ENCODE data around the gene PCDH9. TPM values are rescaled to one million over a fixed set of nuclear protein-coding genes. Genes with fewer than 3 reads are reported as not detected.

The PCDH9 gene
- total and polyA plus RNA-seq, 2 of the 13 experiments (the other 11 are each of a cell fraction or from before 2014, with no cell fraction given): 0.09 TPM; not detected in 1

DNA sequence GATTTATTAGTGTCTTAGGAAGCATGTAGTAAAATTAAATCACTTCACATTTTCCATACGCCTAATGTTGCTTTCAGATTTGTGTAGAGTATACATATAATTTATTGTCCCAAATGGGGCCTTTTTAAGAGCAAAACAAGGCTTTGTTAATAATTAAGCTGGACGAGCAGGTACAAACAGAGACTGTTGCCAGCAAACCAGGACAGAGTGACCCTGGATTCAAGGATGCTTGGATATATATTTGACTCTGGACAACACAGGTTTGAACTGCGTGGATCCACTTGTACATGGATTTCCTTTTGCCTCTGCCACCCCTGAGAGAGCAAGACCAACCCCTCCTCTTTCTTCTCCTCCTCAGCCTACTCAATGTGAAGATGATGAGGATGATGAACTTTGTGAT, 454.9 kb downstream of the PCDH9 start (continued):
- TF ChIP-seq, protein P1, sequence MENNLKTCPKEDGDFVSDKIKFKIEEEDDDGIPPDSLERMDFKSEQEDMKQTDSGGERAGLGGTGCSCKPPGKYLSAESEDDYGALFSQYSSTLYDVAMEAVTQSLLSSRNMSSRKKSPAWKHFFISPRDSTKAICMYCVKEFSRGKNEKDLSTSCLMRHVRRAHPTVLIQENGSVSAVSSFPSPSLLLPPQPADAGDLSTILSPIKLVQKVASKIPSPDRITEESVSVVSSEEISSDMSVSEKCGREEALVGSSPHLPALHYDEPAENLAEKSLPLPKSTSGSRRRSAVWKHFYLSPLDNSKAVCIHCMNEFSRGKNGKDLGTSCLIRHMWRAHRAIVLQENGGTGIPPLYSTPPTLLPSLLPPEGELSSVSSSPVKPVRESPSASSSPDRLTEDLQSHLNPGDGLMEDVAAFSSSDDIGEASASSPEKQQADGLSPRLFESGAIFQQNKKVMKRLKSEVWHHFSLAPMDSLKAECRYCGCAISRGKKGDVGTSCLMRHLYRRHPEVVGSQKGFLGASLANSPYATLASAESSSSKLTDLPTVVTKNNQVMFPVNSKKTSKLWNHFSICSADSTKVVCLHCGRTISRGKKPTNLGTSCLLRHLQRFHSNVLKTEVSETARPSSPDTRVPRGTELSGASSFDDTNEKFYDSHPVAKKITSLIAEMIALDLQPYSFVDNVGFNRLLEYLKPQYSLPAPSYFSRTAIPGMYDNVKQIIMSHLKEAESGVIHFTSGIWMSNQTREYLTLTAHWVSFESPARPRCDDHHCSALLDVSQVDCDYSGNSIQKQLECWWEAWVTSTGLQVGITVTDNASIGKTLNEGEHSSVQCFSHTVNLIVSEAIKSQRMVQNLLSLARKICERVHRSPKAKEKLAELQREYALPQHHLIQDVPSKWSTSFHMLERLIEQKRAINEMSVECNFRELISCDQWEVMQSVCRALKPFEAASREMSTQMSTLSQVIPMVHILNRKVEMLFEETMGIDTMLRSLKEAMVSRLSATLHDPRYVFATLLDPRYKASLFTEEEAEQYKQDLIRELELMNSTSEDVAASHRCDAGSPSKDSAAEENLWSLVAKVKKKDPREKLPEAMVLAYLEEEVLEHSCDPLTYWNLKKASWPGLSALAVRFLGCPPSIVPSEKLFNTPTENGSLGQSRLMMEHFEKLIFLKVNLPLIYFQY (CRISPR knock-in tag; IDR thresholded peaks at IDR 0.05; ENCODE audit: borderline replicate concordance): no peak
- TF ChIP-seq U2AF1 (optimal IDR thresholded peaks at IDR 0.05; ENCODE audit: low read depth, low read length) (no peak), MLLT10 (CRISPR knock-in tag; IDR thresholded peaks at IDR 0.05) (no peak), HOXA9 (CRISPR knock-in tag; IDR thresholded peaks at IDR 0.05; ENCODE audit: borderline replicate concordance) (no peak), SP2 (CRISPR knock-in tag; IDR thresholded peaks at IDR 0.05) (no peak), ZNF296 (CRISPR knock-in tag; conservative IDR thresholded peaks at IDR 0.05) (no peak)

DNA sequence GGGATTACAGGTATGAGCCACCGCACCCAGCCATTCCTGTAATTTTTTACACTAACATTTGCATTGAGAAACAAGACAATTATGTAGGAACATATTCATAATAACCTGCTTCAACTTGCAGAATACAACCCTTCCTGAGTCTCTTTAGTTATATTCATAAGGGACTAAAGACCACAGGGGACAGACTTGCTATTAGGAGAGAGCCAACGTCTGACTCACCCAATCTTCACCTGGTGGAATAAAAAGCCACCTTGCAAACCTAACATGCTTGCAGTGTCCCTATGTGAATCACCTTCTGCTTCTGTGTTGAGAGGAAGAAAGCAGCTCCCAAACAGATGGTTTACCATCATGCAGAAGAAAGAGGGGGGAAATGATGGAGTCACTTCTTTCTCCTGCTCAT, 456.1 kb downstream of the PCDH9 start:
- Histone ChIP-seq H3K4me3 (replicated peaks in 1 of 3; ENCODE audit: insufficient read depth in 1 of 3, low read depth in 2 of 3, low read length in 3 of 3) (no peak overlapping the region), H3K27ac (ENCODE audit: extremely low read length, insufficient read depth, low read length) (no peak overlapping the region), H3K36me3 (replicated peaks in 1 of 2; ENCODE audit: control insufficient read depth in 1 of 2, insufficient read depth in 2 of 2, low read length in 2 of 2) (no peaks in the 10 kb centered on the region), H3K4me2 (ENCODE audit: low read depth, low read length) (no peak overlapping the region), H4K20me1 (ENCODE audit: insufficient read depth, low read length) (no peaks in the 10 kb centered on the region), H3K9ac (ENCODE audit: insufficient read depth, low read depth, low read length) (no peak overlapping the region), H3K4me1 (ENCODE audit: insufficient read depth, low read length) (no peaks in the 10 kb centered on the region), H3K9me3 (ENCODE audit: low read length) (no peaks in the 10 kb centered on the region), H3K79me2 (ENCODE audit: insufficient read depth, low read length) (no peaks in the 10 kb centered on the region), H3K27me3 (ENCODE audit: control insufficient read depth in 1 of 2, insufficient read depth in 2 of 2, low read length in 2 of 2) (no peaks in the 10 kb centered on the region; a peak in 1 of 5 replicates), H2AFZ (ENCODE audit: low read length) (no peak overlapping the region)
- in situ Hi-C loops (cut with HindIII; ENCODE audit: extremely low pct_ligation_motif_present, low pct_unique_long_range_greater_than_20kb) (no loop called here), intact Hi-C loops (cut with micrococcal nuclease; ENCODE audit: unreplicated experiment) (no loop called here)
- POLR2A ChIA-PET: no interaction called here
- WGBS (ENCODE audit: low lambda C conversion rate): 3% methylated on average over 2 of the region's 2 CpGs
- ATAC-seq: no peak
- CTCF ChIA-PET (ENCODE audit: low intra/inter-chr PET ratio, low total read pairs): no interaction called here
- no TSS peak for BruUV-seq (replicated peaks)
- FAIRE-seq: no peak
- DNase-seq (ENCODE audit: low spot score): no peak
- TF ChIP-seq ZSCAN9 (CRISPR knock-in tag; IDR thresholded peaks at IDR 0.05; ENCODE audit: borderline replicate concordance) (no peak), SALL2 (CRISPR knock-in tag; IDR thresholded peaks at IDR 0.05) (no peak), WIZ (CRISPR knock-in tag; IDR thresholded peaks at IDR 0.05) (no peak), SCMH1 (CRISPR knock-in tag; IDR thresholded peaks at IDR 0.05; ENCODE audit: borderline replicate concordance) (no peak), ZNF331 (CRISPR knock-in tag; IDR thresholded peaks at IDR 0.05) (no peak)
- TF ChIP-seq, protein P2, sequence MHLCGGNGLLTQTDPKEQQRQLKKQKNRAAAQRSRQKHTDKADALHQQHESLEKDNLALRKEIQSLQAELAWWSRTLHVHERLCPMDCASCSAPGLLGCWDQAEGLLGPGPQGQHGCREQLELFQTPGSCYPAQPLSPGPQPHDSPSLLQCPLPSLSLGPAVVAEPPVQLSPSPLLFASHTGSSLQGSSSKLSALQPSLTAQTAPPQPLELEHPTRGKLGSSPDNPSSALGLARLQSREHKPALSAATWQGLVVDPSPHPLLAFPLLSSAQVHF (CRISPR knock-in tag; IDR thresholded peaks at IDR 0.05): no peak
- TF ChIP-seq, protein P3, sequence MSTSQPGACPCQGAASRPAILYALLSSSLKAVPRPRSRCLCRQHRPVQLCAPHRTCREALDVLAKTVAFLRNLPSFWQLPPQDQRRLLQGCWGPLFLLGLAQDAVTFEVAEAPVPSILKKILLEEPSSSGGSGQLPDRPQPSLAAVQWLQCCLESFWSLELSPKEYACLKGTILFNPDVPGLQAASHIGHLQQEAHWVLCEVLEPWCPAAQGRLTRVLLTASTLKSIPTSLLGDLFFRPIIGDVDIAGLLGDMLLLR (CRISPR knock-in tag; IDR thresholded peaks at IDR 0.05): no peak
- TF ChIP-seq, protein P4, sequence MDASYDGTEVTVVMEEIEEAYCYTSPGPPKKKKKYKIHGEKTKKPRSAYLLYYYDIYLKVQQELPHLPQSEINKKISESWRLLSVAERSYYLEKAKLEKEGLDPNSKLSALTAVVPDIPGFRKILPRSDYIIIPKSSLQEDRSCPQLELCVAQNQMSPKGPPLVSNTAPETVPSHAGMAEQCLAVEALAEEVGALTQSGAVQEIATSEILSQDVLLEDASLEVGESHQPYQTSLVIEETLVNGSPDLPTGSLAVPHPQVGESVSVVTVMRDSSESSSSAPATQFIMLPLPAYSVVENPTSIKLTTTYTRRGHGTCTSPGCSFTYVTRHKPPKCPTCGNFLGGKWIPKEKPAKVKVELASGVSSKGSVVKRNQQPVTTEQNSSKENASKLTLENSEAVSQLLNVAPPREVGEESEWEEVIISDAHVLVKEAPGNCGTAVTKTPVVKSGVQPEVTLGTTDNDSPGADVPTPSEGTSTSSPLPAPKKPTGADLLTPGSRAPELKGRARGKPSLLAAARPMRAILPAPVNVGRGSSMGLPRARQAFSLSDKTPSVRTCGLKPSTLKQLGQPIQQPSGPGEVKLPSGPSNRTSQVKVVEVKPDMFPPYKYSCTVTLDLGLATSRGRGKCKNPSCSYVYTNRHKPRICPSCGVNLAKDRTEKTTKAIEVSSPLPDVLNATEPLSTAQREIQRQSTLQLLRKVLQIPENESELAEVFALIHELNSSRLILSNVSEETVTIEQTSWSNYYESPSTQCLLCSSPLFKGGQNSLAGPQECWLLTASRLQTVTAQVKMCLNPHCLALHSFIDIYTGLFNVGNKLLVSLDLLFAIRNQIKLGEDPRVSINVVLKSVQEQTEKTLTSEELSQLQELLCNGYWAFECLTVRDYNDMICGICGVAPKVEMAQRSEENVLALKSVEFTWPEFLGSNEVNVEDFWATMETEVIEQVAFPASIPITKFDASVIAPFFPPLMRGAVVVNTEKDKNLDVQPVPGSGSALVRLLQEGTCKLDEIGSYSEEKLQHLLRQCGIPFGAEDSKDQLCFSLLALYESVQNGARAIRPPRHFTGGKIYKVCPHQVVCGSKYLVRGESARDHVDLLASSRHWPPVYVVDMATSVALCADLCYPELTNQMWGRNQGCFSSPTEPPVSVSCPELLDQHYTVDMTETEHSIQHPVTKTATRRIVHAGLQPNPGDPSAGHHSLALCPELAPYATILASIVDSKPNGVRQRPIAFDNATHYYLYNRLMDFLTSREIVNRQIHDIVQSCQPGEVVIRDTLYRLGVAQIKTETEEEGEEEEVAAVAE (CRISPR knock-in tag; IDR thresholded peaks at IDR 0.05; ENCODE audit: borderline replicate concordance): no peak
